HK-2 (cell line): ENCODE measurements around the gene TTYH2.

Experiments used
- DNase-seq: peaks from one replicate; pipeline ENCODE4 v3.0.0-alpha.2; 2018; ENCODE audit not compliant: unreplicated experiment

TTYH2 gene

DNA sequence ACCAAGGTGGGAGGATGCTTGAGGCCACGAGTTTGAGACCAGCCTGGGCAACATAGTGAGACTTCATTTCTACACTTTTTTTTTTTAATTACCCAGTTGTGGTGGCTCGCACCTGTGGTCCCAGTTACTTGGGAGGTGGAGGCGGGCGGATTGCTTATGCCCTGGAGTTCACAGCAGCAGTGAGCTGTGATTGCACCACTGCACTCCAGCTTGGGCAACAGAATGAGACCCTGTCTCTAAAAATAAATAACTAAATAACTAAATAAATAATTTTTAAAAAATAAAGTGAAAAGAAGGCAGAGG, 70.0 kb downstream of the TTYH2 start:
- no peak for DNase-seq

DNA sequence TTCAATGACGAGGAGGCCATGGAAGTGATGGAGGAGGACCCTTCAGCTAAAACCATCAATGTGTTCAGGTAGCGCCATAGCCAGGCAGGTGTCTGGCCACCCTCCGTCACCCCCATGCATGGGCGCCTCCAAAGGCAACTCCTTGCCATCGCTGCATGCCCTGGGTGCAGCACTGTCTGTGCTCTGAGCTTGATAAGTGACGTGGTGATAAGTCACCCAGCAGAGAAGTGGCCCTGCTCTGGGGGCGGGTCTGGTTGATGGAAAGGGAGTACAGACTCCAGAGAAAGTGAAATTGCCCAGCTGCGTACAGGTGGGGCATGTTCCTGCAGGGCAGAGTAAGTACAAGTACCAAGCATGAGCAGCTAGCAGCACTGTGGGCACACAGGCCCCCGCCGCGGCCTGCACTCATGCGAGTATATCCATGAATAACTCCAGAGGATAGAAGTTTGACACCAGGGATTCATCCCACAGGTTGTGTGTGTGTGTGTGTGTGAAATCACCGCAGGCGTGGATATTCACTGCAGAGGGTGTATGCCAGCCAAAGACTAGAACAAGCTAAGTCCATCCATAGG, 73.7 kb downstream of the TTYH2 start:
- no peak for DNase-seq

DNA sequence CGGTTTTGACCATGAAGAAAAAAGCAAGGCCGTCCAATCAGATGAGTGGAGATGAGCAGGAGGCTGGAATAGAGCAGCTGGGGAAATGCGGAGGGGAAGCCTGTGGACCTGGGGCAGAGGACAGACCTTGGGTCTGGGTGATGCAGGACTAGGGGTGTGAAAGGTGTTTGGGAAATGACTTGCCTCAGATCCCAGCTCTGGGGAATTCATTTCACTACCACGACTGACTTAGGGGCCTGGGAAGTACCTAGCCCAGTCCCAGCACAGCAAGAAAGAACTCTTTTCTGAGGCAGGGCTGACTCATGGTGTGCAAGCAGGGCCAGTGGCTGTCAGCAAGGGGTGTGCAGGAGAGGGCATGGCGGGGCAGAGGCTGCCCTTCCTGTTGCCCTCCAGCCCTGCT, 75.4 kb downstream of the TTYH2 start:
- DNase-seq: no peak

GRCh38 chr17:74289688-74290087, 76.3 kb downstream of the TTYH2 start:
- DNase-seq: no peak

DNA sequence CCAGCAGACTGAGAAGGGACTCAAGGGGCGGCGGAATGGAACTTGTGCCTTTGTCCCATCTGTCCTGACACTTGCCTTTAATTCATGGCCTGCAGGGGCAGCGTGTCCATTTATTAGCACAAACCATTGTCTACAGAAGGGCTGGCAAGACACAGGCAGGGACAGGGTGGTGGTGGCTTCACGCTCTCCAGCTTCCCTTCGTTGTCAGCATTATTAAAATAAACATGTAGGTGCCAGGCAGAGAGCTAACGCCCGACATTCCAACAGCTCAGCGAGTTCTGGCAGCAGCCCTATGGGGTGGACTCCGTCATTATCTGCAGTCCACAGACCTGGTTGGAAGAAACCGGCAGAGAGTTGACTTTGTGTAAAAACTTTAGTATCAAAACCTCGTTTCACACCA, 77.0 kb downstream of the TTYH2 start:
- no peak for DNase-seq

GRCh38 chr17:74292495-74292894, 79.1 kb downstream of the TTYH2 start:
- no peak for DNase-seq

GRCh38 chr17:74295625-74296547, 82.5 kb downstream of the TTYH2 start:
- DNase-seq: peak; percentile 34

GRCh38 chr17:74296548-74296936, 83.2 kb downstream of the TTYH2 start:
- DNase-seq: peak; percentile 30

DNA sequence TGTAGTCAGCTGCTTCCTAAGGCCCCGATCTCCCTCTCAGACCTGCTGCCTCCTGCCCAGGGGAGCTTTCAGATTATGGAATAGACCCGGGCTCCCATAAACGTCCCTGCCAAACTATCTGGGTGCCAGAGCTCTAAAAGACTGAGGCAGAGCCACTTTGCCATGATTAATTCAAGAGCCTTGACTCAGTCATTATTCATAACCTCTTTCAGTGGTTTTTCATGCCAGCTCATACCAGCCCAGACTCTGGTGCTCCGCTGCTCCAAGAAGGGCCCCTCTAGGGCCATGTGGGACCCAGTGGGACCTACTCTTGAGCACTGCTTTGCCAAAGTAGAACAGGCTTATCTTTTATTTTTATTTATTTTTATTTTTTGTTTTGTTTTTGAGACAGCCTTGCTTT, 84.6 kb downstream of the TTYH2 start:
- no peak for DNase-seq

- DNase-seq: no peak
These were observed 85.4 kb downstream of the TTYH2 start for GRCh38 chr17:74298778-74299177.

DNA sequence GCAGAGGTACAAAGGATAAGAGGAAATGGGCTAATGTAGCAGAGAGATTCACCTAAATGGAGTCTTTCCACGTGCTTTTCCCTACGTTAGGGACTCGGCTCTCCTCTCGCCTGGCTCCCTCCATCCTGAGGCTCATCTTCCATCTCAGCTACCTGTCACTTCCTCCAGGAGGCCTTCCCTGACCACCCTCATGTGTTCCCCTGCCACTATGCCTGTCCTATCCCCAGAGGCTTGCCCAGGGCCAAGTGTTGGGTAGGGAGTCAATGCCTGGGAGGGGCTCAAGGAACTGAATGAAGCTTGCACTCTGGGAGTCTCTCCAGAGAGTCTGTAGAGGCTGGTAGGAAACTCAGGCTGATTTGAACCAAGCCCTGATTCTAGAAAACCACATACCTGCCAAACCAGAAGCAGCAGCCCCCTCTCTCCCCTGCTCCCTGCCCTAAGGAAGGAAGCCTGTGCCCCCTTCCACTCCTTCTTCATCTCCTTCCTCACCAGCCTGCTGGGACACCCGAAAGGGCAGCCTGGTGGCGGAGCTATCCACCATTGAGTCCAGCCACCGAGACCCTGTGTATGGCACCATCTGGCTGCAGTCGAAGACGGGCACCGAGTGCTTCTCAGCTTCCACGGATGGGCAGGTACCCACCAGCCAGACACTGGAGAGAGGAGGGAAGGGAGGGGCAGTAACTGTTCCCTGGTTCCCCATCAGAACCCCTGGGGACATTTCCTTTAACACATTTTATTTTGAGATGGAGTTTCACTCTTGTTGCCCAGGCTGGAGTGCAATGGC, 86.0 kb downstream of the TTYH2 start:
- DNase-seq: no peak

DNA sequence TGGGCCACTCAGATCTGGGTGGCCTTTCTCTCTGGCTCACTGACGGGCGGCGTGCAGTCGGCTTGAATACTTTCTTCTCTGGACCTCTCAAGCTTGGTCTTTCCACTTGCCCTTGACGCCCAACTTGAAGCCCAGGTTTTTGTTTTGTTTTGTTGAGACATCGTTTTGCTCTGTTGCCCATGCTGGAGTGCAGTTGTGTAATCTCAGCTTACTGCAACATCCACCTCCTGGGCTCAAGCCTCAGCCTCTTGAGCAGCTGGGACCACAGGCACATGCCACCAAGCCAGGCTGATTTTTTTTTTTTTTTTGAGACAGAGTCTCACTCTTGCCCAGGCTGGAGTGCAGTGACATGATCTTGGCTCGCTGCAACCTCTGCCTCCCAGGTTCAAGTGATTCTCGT, 89.9 kb downstream of the TTYH2 start:
- no peak for DNase-seq

DNA sequence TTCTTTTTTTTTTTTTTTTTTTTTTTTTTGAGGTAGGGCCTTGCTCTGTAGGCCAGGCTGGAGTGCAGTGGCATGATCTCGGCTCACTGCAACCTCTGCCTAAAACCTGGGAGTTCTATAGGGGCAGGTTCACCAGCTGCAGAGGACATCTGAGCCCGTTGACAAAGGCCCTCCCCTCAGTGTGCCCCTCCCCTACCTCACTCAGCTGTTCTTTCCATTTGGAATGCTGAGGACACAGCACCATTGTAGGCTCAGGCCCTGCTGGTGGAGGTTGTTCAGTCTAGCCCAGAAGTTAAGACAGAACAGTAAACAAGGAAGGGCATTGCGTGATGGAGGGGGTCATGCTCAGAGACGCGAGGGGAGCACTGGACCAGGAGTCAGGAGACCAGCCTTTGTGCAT, 90.8 kb downstream of the TTYH2 start:
- DNase-seq: no peak

- DNase-seq: no peak
These were observed 92.7 kb downstream of the TTYH2 start for GRCh38 chr17:74305865-74306654.

DNA sequence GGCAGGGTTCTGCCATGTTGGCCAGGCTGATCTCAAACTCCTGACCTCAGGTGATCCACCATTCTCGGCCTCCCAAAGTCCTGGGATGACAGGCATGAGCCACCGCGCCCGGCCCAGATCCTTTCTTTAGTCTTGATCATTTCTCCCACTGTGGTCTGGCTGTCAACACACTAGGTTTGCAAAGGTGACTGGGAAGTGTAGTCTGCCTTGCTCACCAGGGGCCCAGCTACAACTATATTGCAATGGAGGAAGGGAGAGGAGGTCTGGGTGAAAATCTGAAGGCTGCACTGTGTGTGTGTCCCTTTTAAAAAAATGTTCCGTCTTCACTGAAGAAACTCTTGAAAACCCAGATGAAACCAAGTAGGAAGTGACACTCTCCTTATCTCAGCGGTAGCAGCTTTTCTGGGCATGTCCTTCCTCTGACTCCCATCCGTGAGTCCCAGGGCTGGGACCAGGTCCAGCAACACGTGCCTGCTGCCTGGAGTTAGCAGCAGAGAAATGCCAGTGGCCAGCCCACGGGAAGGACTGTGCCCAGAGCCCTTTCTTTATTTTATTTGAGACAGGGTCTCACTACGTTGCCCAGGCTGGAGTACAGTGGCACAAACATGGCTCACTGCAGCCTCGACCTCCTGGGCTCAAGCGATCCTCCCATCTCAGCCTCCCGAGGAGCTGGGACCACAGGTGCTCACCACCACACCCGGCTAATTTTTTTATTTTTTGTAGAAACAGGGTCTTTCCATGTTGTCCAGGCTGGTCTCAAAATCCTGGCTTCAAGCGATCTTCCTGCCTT, 94.8 kb downstream of the TTYH2 start:
- DNase-seq: no peak

- no peak for DNase-seq
These were observed 96.5 kb downstream of the TTYH2 start for GRCh38 chr17:74309902-74310301.
